GM18873 (cell line): ENCODE results near the gene TIMM17A.
A peak's percentile ranks its signal among the peaks of the same experiment; 100 is the strongest.

ENCODE experiments used
- ATAC-seq: cut with Tn5 transposase; IDR thresholded peaks from one replicate; pipeline ENCODE4 v1.9.1; 2021; ENCODE audit warnings: mild to moderate bottlenecking, moderate library complexity, moderate number of reproducible peaks; ENCODE audit not compliant: unreplicated experiment, low FRiP score

The TIMM17A gene

DNA sequence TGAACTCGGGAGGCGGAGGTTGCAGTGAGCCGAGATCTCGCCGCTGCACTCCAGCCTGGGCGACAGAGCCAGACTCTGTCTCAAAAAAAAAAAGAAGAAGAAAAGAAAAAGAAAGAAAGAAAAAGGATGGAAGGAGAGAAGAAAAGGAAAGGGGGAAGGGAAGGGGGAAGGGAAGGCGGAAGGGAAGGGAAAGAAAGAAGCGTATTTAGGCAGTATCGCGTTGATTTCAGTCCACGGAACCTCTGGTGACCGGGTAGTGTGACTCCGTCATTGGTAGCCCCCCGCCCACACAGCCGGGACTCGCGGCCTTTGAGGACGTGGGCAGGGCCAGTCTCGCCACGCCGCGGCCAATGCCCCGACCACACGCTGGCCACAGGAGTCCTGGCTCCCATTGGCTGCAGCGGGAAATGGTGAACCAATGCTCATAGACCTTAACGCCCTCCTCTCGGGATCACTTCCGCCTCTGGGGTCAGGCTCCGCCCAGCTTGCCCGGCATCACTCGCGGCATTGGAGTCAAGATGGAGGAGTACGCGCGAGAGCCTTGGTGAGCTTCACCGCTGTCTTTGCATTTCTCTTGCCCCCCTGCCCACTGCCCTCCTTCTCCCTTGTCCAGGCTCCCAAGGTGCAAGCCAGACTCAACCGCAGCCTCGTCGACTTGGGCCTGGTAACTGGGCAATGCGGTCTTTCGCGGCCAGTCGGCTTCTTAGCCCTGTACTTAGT is at the start of gene TIMM17A:
TSS of gene TIMM17A (plus strand) at position 495 of the 720 bp plus-strand sequence. CDS start at position 519, 24 bp downstream.
- peak; percentile 99 for ATAC-seq

- no peak for ATAC-seq
These were observed 49.0 kb upstream of the TIMM17A start for GRCh38 chr1:201906336-201906735.

GRCh38 chr1:201907621-201908020 is 47.7 kb upstream of the TIMM17A start:
- no peak for ATAC-seq

GRCh38 chr1:201911826-201912571 is 43.3 kb upstream of the TIMM17A start:
- no peak for ATAC-seq

- ATAC-seq = no peak
These were observed 42.5 kb upstream of the TIMM17A start for GRCh38 chr1:201912832-201913231.

- ATAC-seq = no peak
These were observed 40.7 kb upstream of the TIMM17A start for GRCh38 chr1:201914456-201915235.

- ATAC-seq = no peak
These were observed 38.6 kb upstream of the TIMM17A start for GRCh38 chr1:201916649-201917249.

DNA sequence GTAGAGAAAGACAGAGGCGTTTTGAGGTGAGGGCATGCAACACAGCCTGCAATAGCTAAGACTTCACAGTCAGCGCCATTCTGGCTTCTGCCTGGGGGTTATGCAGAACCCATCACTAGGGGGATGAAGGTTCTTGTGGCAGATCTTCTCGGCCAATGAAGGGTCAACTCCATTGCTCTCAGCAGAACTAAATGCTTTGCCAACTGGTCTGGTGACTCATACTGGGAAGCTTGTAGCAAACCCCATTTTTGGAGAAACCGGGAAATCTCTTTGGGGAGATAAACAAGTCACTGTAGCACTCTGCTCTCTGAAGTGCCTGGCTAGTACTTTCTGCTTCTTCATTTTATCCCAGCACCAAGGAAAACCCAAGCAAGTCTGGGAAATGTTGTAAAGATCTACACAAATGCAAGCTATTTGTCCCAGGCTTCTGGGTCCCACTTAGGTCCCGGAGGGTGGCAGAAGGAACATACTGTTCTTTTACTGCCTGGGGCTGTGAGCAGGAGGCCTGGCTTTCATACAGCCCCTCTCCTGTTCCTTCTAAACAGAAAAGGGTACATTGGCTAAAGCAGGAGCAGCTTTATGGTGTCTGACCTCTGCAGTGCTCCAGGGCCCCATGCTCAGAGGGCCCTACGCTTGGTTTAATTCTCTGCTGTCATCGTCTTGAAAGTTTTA is 37.8 kb upstream of the TIMM17A start:
- ATAC-seq = no peak

DNA sequence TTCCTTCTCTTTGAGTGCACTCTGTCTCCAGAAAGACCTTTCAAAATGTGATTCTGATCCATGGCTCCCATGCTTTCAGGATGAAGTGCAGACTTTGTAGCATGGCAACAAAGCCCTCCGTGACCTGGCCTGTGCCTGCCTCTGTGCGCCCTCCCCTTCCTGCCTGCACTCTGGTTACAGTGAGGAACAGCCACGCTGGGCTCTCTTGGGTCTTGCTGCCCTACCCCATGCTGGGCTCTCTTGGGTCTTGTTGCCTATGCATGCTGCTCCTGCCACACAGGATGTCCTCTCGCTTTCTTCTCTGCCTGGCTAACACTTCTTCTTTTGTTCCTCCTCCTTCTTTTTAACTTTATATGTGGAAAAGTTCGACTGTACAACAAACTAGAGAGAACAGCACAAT is 37.0 kb upstream of the TIMM17A start:
- no peak for ATAC-seq

GRCh38 chr1:201921952-201922558 is 33.2 kb upstream of the TIMM17A start:
- ATAC-seq = no peak

GRCh38 chr1:201925301-201925567 is 30.1 kb upstream of the TIMM17A start:
- ATAC-seq = no peak

DNA sequence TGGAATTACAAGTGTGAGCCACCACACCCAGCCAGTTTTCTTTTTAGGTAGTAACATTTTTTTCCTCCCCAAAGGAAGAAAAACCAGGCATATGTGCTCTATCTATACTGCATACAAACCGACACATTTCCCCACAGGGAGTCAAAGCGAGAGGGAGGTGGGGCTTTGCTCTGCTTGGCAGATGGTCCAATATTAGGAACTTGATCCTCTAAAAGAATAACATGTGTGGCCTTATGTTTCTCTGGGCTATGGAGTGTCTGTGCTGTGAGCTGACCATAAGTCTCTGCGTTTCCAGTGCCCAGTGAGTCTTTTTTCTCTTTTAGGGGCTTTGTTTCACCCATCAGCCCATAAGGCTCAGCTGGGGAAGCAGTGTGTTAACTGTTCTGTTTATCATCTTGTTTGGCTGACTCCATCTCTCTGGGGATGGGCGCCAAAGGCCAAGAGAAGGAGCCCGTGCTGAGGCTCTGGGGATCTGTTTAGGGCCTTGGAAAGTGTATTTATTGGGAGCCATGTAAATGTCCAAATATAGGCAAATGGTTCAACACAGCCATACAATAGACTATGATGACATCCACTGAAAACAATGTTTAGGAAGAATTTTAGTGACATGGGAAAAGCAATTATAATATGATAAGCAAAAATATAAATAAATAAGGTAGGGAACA is 29.2 kb upstream of the TIMM17A start:
- no peak for ATAC-seq

GRCh38 chr1:201928266-201928665 is 27.0 kb upstream of the TIMM17A start:
- no peak for ATAC-seq

GRCh38 chr1:201930137-201930536 is 25.2 kb upstream of the TIMM17A start:
- no peak for ATAC-seq

- ATAC-seq = no peak
These were observed 24.5 kb upstream of the TIMM17A start for GRCh38 chr1:201930803-201931202.

GRCh38 chr1:201933840-201934430 is 21.4 kb upstream of the TIMM17A start:
- ATAC-seq = no peak

DNA sequence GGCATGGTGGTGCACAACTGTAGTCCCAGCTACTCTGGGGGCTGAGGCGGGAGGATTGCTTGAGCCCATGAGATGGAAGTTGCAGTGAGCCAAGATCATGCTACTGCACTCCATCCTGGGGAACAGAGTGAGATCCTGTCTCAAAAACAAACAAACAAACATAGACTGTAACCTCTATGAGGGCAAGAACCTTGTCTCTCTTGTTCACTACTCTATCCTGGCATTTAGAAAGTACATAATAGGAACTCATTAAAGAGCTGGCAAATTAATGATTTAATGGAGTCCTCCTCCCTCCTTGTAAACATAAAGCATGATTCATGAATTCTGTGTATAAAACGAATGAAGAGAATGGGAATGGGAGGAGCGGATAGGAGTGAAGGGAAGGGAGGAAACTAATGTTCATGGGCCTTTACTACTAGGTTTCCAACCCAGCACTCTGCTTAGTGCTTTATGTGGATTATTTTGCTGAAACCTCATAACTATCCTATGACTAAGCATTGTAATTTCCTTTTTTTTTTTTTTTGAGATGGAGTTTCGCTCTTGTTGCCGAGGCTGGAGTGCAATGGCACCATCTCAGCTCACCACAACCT is 17.6 kb upstream of the TIMM17A start:
- no peak for ATAC-seq

GRCh38 chr1:201938440-201939035 is 16.8 kb upstream of the TIMM17A start:
- ATAC-seq = no peak
